IPS-18c (cell line): ENCODE data around the gene UBE2D2.

Source experiments
- H3K4me3 ChIP-seq: 2 replicates; pipeline ENCODE4 v1.7.0; 2013; ENCODE audit warnings: low read depth, mild to moderate bottlenecking, low read length, moderate library complexity; ENCODE audit not compliant: insufficient read depth
- H3K9me3 ChIP-seq: one replicate; pipeline ENCODE4 v1.6.1; 2013; ENCODE audit warnings: mild to moderate bottlenecking, low read length, moderate library complexity; ENCODE audit not compliant: control insufficient read depth, insufficient read depth

Gene UBE2D2

GRCh38 chr5:139649082-139649991 lies 88.2 kb downstream of the UBE2D2 start:
- Histone ChIP-seq H3K9me3 (no peaks in the 10 kb centered on the region), H3K4me3 (peak overlapping the region; percentile 97)

GRCh38 chr5:139650031-139650688 lies 89.0 kb downstream of the UBE2D2 start:
- peak overlapping the region; percentile 97 for H3K4me3 ChIP-seq

GRCh38 chr5:139650689-139651042 lies 89.5 kb downstream of the UBE2D2 start:
- Histone ChIP-seq H3K4me3 (peak overlapping the region; percentile 97), H3K9me3 (no peaks in the 10 kb centered on the region)

More at GRCh38 chr5:139650031-139650688, 89.0 kb downstream of the UBE2D2 start:
- H3K9me3 ChIP-seq, result no peaks in the 10 kb centered on the region

GRCh38 chr5:139651043-139651834 lies 90.1 kb downstream of the UBE2D2 start:
- H3K9me3 ChIP-seq, result no peaks in the 10 kb centered on the region
- peak overlapping the region; percentile 97 for H3K4me3 ChIP-seq

- peak overlapping the region; percentile 34; the same call in 1 of the 2 replicates for H3K4me3 ChIP-seq
Observed at GRCh38 chr5:139651853-139652787, 91.0 kb downstream of the UBE2D2 start.

GRCh38 chr5:139652788-139653241 lies 91.7 kb downstream of the UBE2D2 start:
- Histone ChIP-seq H3K4me3 (no peak overlapping the region), H3K9me3 (no peaks in the 10 kb centered on the region)

More at GRCh38 chr5:139651853-139652787, 91.0 kb downstream of the UBE2D2 start:
- no peaks in the 10 kb centered on the region for H3K9me3 ChIP-seq

GRCh38 chr5:139653616-139654015 lies 92.5 kb downstream of the UBE2D2 start:
- H3K4me3 ChIP-seq, result no peak overlapping the region; the same call in 1 of the 2 replicates

GRCh38 chr5:139654464-139654863 lies 93.3 kb downstream of the UBE2D2 start:
- Histone ChIP-seq H3K4me3 (no peak overlapping the region), H3K9me3 (no peaks in the 10 kb centered on the region)

More at GRCh38 chr5:139653616-139654015, 92.5 kb downstream of the UBE2D2 start:
- H3K9me3 ChIP-seq, result no peaks in the 10 kb centered on the region

GRCh38 chr5:139654871-139655491 lies 93.8 kb downstream of the UBE2D2 start:
- no peak overlapping the region for H3K4me3 ChIP-seq
- H3K9me3 ChIP-seq, result no peaks in the 10 kb centered on the region

GRCh38 chr5:139655727-139656271 lies 94.7 kb downstream of the UBE2D2 start:
- no peak overlapping the region for H3K4me3 ChIP-seq
- H3K9me3 ChIP-seq, result no peaks in the 10 kb centered on the region

GRCh38 chr5:139657363-139658321 lies 96.5 kb downstream of the UBE2D2 start:
- no peaks in the 10 kb centered on the region for H3K9me3 ChIP-seq
- no peak overlapping the region for H3K4me3 ChIP-seq

- Histone ChIP-seq H3K9me3 (no peaks in the 10 kb centered on the region), H3K4me3 (peak overlapping the region; percentile 3; the same call in 1 of the 2 replicates)
Observed at GRCh38 chr5:139658501-139658927, 97.4 kb downstream of the UBE2D2 start.

- H3K9me3 ChIP-seq, result no peaks in the 10 kb centered on the region
- no peak overlapping the region for H3K4me3 ChIP-seq
Observed at GRCh38 chr5:139658928-139659667, 98.0 kb downstream of the UBE2D2 start.

GRCh38 chr5:139659695-139660101 lies 98.6 kb downstream of the UBE2D2 start:
- Histone ChIP-seq H3K9me3 (no peaks in the 10 kb centered on the region), H3K4me3 (peak overlapping the region; percentile 15; the same call in 1 of the 2 replicates)
